IMR-90 (cell line): ENCODE data around the gene GARS1. TPM values are rescaled to one million over a fixed set of nuclear protein-coding genes. Genes with fewer than 3 reads are reported as not detected.

Source experiments
- ATAC-seq: fragments of 200-7000 bp; cut with Tn5 transposase; 2 replicates; pipeline ENCODE4 v1.9.1; 2020; ENCODE audit warnings: low read depth, mild to moderate bottlenecking, moderate library complexity
- BruUV-seq: library from RNA; stranded (reverse); fragments of 400-500 nt; replicated peaks from 2 replicates; lab custom pipeline; 2021; lab: Mats Ljungman, UMichigan
- CTCF ChIA-PET: fragments of 300-600 bp; formaldehyde crosslinking; extraction: SDS; loops from one replicate; lab custom pipeline; 2021; ENCODE audit warnings: antibody characterized with exemption; lab: Yijun Ruan, JAX
- POLR2A ChIA-PET: fragments of 300-600 bp; sonication (Branson Sonifier 250); formaldehyde crosslinking; loops from one replicate; lab custom pipeline; 2022; ENCODE audit warnings: antibody characterized with exemption; ENCODE audit not compliant: unreplicated experiment; lab: Charles Lee
- DNase-seq: peaks from one replicate; pipeline ENCODE4 v3.0.0; 2013
- H2AFZ ChIP-seq: replicated peaks from 2 replicates; pipeline ENCODE3; 2013; ENCODE audit warnings: low read length, mild to moderate bottlenecking; ENCODE audit not compliant: poor library complexity
- H2AK5ac ChIP-seq: 2 replicates; pipeline ENCODE4 v1.6.1; 2013; ENCODE audit warnings: low read depth, low read length, inconsistent platforms
- H2AK9ac ChIP-seq: replicated peaks from 2 replicates; pipeline ENCODE3; 2013; ENCODE audit warnings: mild to moderate bottlenecking, low read depth, low read length, moderate library complexity; ENCODE audit not compliant: poor library complexity
- H2BK120ac ChIP-seq: 2 replicates; pipeline ENCODE4 v1.6.1; 2013; ENCODE audit warnings: low read depth, low read length, inconsistent platforms
- H2BK15ac ChIP-seq: 3 replicates; pipeline ENCODE4 v1.6.1; 2013; ENCODE audit warnings: low read depth, low read length, inconsistent platforms
- H2BK20ac ChIP-seq: 2 replicates; pipeline ENCODE4 v1.6.1; 2013; ENCODE audit warnings: low read depth, mild to moderate bottlenecking, inconsistent platforms, low read length, moderate library complexity
- H2BK5ac ChIP-seq: 2 replicates; pipeline ENCODE4 v1.6.1; 2013; ENCODE audit warnings: mild to moderate bottlenecking, low read depth, low read length, inconsistent platforms; ENCODE audit not compliant: poor library complexity, severe bottlenecking
- H3K14ac ChIP-seq: replicated peaks from 2 replicates; pipeline ENCODE4 v1.6.1; 2013; ENCODE audit warnings: low read depth, low read length, inconsistent platforms
- H3K18ac ChIP-seq: 2 replicates; pipeline ENCODE4 v1.6.1; 2013; ENCODE audit warnings: low read depth, low read length, control low read depth
- H3K23ac ChIP-seq: 2 replicates; pipeline ENCODE4 v1.6.1; 2013; ENCODE audit warnings: low read depth, low read length, inconsistent platforms
- H3K27ac ChIP-seq: 2 replicates; pipeline ENCODE4 v1.5.1; 2013; ENCODE audit warnings: mild to moderate bottlenecking, control low read depth, low read length; ENCODE audit not compliant: insufficient read depth
- H3K27me3 ChIP-seq: 2 replicates; pipeline ENCODE4 v1.6.1; 2013; ENCODE audit warnings: low read length; ENCODE audit not compliant: control insufficient read depth, insufficient read depth
- H3K36me3 ChIP-seq: 2 replicates; pipeline ENCODE4 v1.6.1; 2013; ENCODE audit warnings: low read length, mixed read lengths; ENCODE audit not compliant: control insufficient read depth, insufficient read depth
- H3K4ac ChIP-seq: 2 replicates; pipeline ENCODE4 v1.6.1; 2013; ENCODE audit warnings: low read depth, low read length, inconsistent platforms
- H3K4me1 ChIP-seq: 2 replicates; pipeline ENCODE4 v1.6.1; 2013; ENCODE audit warnings: low read length, mixed read lengths; ENCODE audit not compliant: control insufficient read depth, insufficient read depth
- H3K4me2 ChIP-seq: 2 replicates; pipeline ENCODE4 v1.6.1; 2013; ENCODE audit warnings: low read depth, mild to moderate bottlenecking, control low read depth, low read length, moderate library complexity
- H3K4me3 ChIP-seq: 2 replicates; pipeline ENCODE4 v1.5.1; 2013; ENCODE audit warnings: low read depth, mild to moderate bottlenecking, control low read depth, low read length, moderate library complexity; ENCODE audit not compliant: insufficient read depth
- H3K56ac ChIP-seq: 2 replicates; pipeline ENCODE4 v1.6.1; 2013; ENCODE audit warnings: low read length, inconsistent platforms; ENCODE audit not compliant: insufficient read depth; ENCODE audit errors: extremely low read depth
- H3K79me1 ChIP-seq, 2 experiments: 2 replicates each; pipeline ENCODE4 v1.6.1; 2013; ENCODE audit warnings: low read length in 2 of 2, inconsistent platforms in 1 of 2, low read depth in 1 of 2
- H3K9ac ChIP-seq: 2 replicates; pipeline ENCODE4 v1.6.1; 2013; ENCODE audit warnings: low read depth, low read length, control low read depth
- H3K9me1 ChIP-seq: 2 replicates; pipeline ENCODE4 v1.6.1; 2013; ENCODE audit warnings: low read length, inconsistent platforms; ENCODE audit not compliant: insufficient read depth
- H3K9me3 ChIP-seq: 2 replicates; pipeline ENCODE4 v1.6.1; 2013; ENCODE audit warnings: low read length; ENCODE audit not compliant: control insufficient read depth, insufficient read depth
- H4K20me1 ChIP-seq: 2 replicates; pipeline ENCODE4 v1.6.1; 2013; ENCODE audit warnings: low read length, inconsistent platforms; ENCODE audit not compliant: insufficient read depth
- H4K5ac ChIP-seq: 2 replicates; pipeline ENCODE4 v1.6.1; 2013; ENCODE audit warnings: mild to moderate bottlenecking, low read depth, low read length, control low read depth
- H4K8ac ChIP-seq, 2 experiments: 2 replicates each; pipeline ENCODE4 v1.6.1; 2013; ENCODE audit warnings: low read depth in 2 of 2, low read length in 2 of 2, control low read depth in 1 of 2, inconsistent platforms in 1 of 2
- H4K91ac ChIP-seq: 2 replicates; pipeline ENCODE4 v1.6.1; 2013; ENCODE audit warnings: low read depth, low read length, inconsistent platforms; ENCODE audit not compliant: insufficient read depth
- BHLHE40 ChIP-seq: fragments of 150-350 bp; IDR thresholded peaks from 2 replicates; pipeline ENCODE4 v1.6.1; 2016; ENCODE audit warnings: mild to moderate bottlenecking, low read depth, low read length
- CEBPB ChIP-seq: IDR thresholded peaks from 2 replicates; pipeline ENCODE4 v1.6.1; 2012; ENCODE audit warnings: low read depth, low read length, improper control_type of control experiment
- CHD1 ChIP-seq: IDR thresholded peaks from 2 replicates; pipeline ENCODE4 v1.6.1; 2012; ENCODE audit warnings: low read depth, low read length, improper control_type of control experiment
- FOS ChIP-seq: fragments of 150-350 bp; IDR thresholded peaks from 2 replicates; pipeline ENCODE4 v1.6.1; 2016; ENCODE audit warnings: low read depth, low read length
- MAFK ChIP-seq: IDR thresholded peaks from 2 replicates; pipeline ENCODE4 v1.6.1; 2012; ENCODE audit warnings: low read depth, low read length, improper control_type of control experiment
- MAZ ChIP-seq: IDR thresholded peaks from 2 replicates; pipeline ENCODE4 v1.6.1; 2012; ENCODE audit warnings: low read depth, mild to moderate bottlenecking, low read length, improper control_type of control experiment, moderate library complexity, borderline replicate concordance
- MXI1 ChIP-seq: IDR thresholded peaks from 2 replicates; pipeline ENCODE4 v1.6.1; 2012; ENCODE audit warnings: low read depth, mild to moderate bottlenecking, low read length, moderate library complexity, borderline replicate concordance
- NFE2L2 ChIP-seq: fragments of 150-350 bp; IDR thresholded peaks from 2 replicates; pipeline ENCODE4 v1.6.1; 2016; ENCODE audit warnings: low read depth, mild to moderate bottlenecking, low read length
- POLR2A ChIP-seq: IDR thresholded peaks from 2 replicates; pipeline ENCODE4 v1.6.1; 2012; ENCODE audit warnings: mild to moderate bottlenecking, low read depth, low read length
- RAD21 ChIP-seq: IDR thresholded peaks from 2 replicates; pipeline ENCODE4 v1.6.1; 2012; ENCODE audit warnings: low read length, improper control_type of control experiment
- RCOR1 ChIP-seq: IDR thresholded peaks from 2 replicates; pipeline ENCODE4 v1.6.1; 2012; ENCODE audit warnings: mild to moderate bottlenecking, low read length, improper control_type of control experiment; ENCODE audit not compliant: insufficient replicate concordance
- RFX5 ChIP-seq: IDR thresholded peaks from 2 replicates; pipeline ENCODE4 v1.8.0; 2012; ENCODE audit warnings: low read depth, mild to moderate bottlenecking, low read length, moderate library complexity
- SMC3 ChIP-seq: fragments of 150-350 bp; IDR thresholded peaks from 2 replicates; pipeline ENCODE4 v1.6.1; 2016; ENCODE audit warnings: low read depth, mild to moderate bottlenecking, antibody characterized with exemption, low read length, moderate library complexity
- WGBS, 2 experiments: methylation state at CpG; one replicate each; pipeline versions ENCODE4 v1.1.5 to v1.1.7; 2013; ENCODE audit warnings: missing lambda C conversion rate in 2 of 2; ENCODE audit not compliant: insufficient read length in 1 of 2; ENCODE audit errors: extremely low coverage in 2 of 2; 5-methylcytosine and 5-hydroxymethylcytosine counted together
- dilution Hi-C: fragments of 300-500 bp; cut with HindIII; formaldehyde crosslinking; loops from one replicate; pipeline ENCODE4 v1.14.3; 2018; ENCODE audit warnings: low sequenced_read_pairs; ENCODE audit not compliant: unreplicated experiment
- in situ Hi-C: fragments of 300-500 bp; cut with MboI; formaldehyde crosslinking; loops from 3 replicates; pipeline ENCODE4 v1.14.3; 2019; ENCODE audit warnings: low sequenced_read_pairs, inconsistent platforms, mixed read lengths
- intact Hi-C: fragments of 100-400 bp; cut with micrococcal nuclease; formaldehyde crosslinking; loops from 2 replicates; pipeline ENCODE4 v1.10.0; 2022
- polyA plus RNA-seq, 3 experiments: library from polyadenylated mRNA; depleted of rRNA; stranded (reverse); fragments of >200 nt; gene quantifications; 2 replicates each; pipeline ENCODE4 v1.2.3, GENCODE V29; 2012; ENCODE audit warnings: low replicate concordance in 1 of 3
- total RNA-seq: library from RNA; depleted of rRNA; stranded (reverse); fragments of >200 nt; gene quantifications from 2 replicates; pipeline ENCODE4 v1.2.3, GENCODE V29; 2012
- TF ChIP-seq, protein P1 (sequence below): fragments of 150-350 bp; IDR thresholded peaks from 2 replicates; pipeline ENCODE4 v1.6.1; 2016; ENCODE audit warnings: low read depth, mild to moderate bottlenecking, low read length, moderate library complexity, borderline replicate concordance
- TF ChIP-seq, protein P2 (sequence below): fragments of 150-350 bp; IDR thresholded peaks from 2 replicates; pipeline ENCODE4 v1.6.1; 2017; ENCODE audit warnings: mild to moderate bottlenecking, antibody characterized with exemption, low read length, low read depth
- TF ChIP-seq, protein P3 (sequence below): conservative IDR thresholded peaks from 2 replicates; pipeline ENCODE4 v1.5.1; 2012; ENCODE audit warnings: mild to moderate bottlenecking, low read depth, low read length, improper control_type of control experiment

GARS1 gene
- total and polyA plus RNA-seq, 2 of the 4 experiments (the other 2 are of a cell fraction), result 105 to 551 TPM

DNA sequence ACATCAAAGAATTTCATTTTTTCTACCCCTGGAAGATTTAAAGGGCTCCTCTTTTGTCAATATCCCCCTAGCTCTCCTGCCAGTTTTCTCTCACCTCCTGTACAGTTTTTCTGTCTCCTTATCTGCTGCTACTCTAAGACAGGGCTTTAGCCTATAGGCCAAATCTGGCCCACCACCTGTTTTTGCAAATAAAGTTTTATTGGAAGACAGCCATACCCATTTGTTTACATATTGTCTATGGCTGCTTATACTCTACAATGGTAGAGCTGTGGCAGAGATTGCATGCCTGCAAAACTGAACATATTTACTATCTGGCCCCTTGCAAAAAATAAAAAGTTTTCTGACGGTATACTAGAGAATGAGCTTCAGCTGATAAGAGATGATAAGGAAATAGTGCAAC, 37.4 kb upstream of the GARS1 start:
- H2BK120ac ChIP-seq, result no peak overlapping the region
- H3K9me1 ChIP-seq, result peaks cover 3% of the 10 kb centered on the region; the same call in 1 of the 2 replicates
- POLR2A ChIA-PET, result no interaction called here
- in situ Hi-C loops (no loop called here), intact Hi-C loops (no loop called here), dilution Hi-C loops (no loop called here)
- H2AK5ac ChIP-seq, result no peak overlapping the region
- H3K27me3 ChIP-seq, result no peaks in the 10 kb centered on the region
- no peak overlapping the region for H3K56ac ChIP-seq
- no peak overlapping the region for H2BK20ac ChIP-seq
- H3K36me3 ChIP-seq, result no peaks in the 10 kb centered on the region
- WGBS, 2 experiments, result 100% methylated on average over 1 of the region's 1 CpG; no CpG with 5 or more reads in 1 of the 2 experiments
- ATAC-seq, result no peak
- no peak overlapping the region for H3K18ac ChIP-seq
- no peak overlapping the region for H4K8ac ChIP-seq
- no peaks in the 10 kb centered on the region for H3K4me1 ChIP-seq
- no peak overlapping the region for H3K4me2 ChIP-seq
- no peak overlapping the region for H3K4me3 ChIP-seq
- H4K5ac ChIP-seq, result no peak overlapping the region
- H3K23ac ChIP-seq, result no peak overlapping the region
- H4K91ac ChIP-seq, result no peak overlapping the region
- no peaks in the 10 kb centered on the region for H4K20me1 ChIP-seq
- no peak overlapping the region for H2BK5ac ChIP-seq
- H3K9me3 ChIP-seq, result no peaks in the 10 kb centered on the region
- H2AFZ ChIP-seq, result no peak overlapping the region
- no peak for DNase-seq
- H3K79me1 ChIP-seq, result no peaks in the 10 kb centered on the region
- no peak overlapping the region for H3K27ac ChIP-seq
- H2AK9ac ChIP-seq, result no peak overlapping the region
- TF ChIP-seq FOS, result no peak
- TF ChIP-seq, protein P1, sequence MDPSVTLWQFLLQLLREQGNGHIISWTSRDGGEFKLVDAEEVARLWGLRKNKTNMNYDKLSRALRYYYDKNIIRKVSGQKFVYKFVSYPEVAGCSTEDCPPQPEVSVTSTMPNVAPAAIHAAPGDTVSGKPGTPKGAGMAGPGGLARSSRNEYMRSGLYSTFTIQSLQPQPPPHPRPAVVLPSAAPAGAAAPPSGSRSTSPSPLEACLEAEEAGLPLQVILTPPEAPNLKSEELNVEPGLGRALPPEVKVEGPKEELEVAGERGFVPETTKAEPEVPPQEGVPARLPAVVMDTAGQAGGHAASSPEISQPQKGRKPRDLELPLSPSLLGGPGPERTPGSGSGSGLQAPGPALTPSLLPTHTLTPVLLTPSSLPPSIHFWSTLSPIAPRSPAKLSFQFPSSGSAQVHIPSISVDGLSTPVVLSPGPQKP, result no peak
- TF ChIP-seq RAD21, result no peak
- TF ChIP-seq MAZ, result no peak
- TF ChIP-seq CHD1, result no peak
- TF ChIP-seq MXI1, result no peak
- TF ChIP-seq NFE2L2, result no peak
- TF ChIP-seq, protein P2, sequence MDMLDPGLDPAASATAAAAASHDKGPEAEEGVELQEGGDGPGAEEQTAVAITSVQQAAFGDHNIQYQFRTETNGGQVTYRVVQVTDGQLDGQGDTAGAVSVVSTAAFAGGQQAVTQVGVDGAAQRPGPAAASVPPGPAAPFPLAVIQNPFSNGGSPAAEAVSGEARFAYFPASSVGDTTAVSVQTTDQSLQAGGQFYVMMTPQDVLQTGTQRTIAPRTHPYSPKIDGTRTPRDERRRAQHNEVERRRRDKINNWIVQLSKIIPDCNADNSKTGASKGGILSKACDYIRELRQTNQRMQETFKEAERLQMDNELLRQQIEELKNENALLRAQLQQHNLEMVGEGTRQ, result no peak
- no peak for TF ChIP-seq POLR2A
- no peak for TF ChIP-seq RCOR1
- no peak for TF ChIP-seq MAFK
- TF ChIP-seq, protein P3, sequence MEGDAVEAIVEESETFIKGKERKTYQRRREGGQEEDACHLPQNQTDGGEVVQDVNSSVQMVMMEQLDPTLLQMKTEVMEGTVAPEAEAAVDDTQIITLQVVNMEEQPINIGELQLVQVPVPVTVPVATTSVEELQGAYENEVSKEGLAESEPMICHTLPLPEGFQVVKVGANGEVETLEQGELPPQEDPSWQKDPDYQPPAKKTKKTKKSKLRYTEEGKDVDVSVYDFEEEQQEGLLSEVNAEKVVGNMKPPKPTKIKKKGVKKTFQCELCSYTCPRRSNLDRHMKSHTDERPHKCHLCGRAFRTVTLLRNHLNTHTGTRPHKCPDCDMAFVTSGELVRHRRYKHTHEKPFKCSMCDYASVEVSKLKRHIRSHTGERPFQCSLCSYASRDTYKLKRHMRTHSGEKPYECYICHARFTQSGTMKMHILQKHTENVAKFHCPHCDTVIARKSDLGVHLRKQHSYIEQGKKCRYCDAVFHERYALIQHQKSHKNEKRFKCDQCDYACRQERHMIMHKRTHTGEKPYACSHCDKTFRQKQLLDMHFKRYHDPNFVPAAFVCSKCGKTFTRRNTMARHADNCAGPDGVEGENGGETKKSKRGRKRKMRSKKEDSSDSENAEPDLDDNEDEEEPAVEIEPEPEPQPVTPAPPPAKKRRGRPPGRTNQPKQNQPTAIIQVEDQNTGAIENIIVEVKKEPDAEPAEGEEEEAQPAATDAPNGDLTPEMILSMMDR, result no peak
- TF ChIP-seq BHLHE40, result no peak
- TF ChIP-seq CEBPB, result no peak
- TF ChIP-seq SMC3, result no peak
- TF ChIP-seq RFX5, result no peak
- no peak overlapping the region for H3K14ac ChIP-seq
- no peak overlapping the region for H3K4ac ChIP-seq
- BruUV-seq, result no TSS peak
- CTCF ChIA-PET, result no interaction called here
- no peak overlapping the region for H3K9ac ChIP-seq
- H2BK15ac ChIP-seq, result no peak overlapping the region
